Caco-2 (cell line): Measurements from ENCODE around the gene ZNF77. TPM values are rescaled to one million over a fixed set of nuclear protein-coding genes. Genes with fewer than 3 reads are reported as not detected.
"Not testable (repeated sequence)": the region's sequence is repeated elsewhere in the genome, so short reads cannot be mapped to it uniquely, and the experiment has no call there.

Experiments used
- BruUV-seq: library from RNA; stranded (reverse); fragments of 400-500 nt; replicated peaks from 2 replicates; lab custom pipeline; 2021; lab: Mats Ljungman, UMichigan
- CTCF ChIA-PET: fragments of 300-600 bp; sonication (Branson Sonifier 250); formaldehyde crosslinking; loops from one replicate; lab custom pipeline; 2022; ENCODE audit warnings: antibody characterized with exemption; lab: Charles Lee
- POLR2A ChIA-PET: fragments of 300-600 bp; sonication (Branson Sonifier 250); formaldehyde crosslinking; loops from one replicate; lab custom pipeline; 2022; ENCODE audit warnings: antibody characterized with exemption; lab: Charles Lee
- DNase-seq, 2 experiments: peaks; one replicate each; pipeline versions ENCODE4 v3.0.0 to v3.0.0-alpha.2; 2020 to 2022
- H3K27me3 ChIP-seq: replicated peaks from 2 replicates; pipeline ENCODE4 v1.6.0; 2011; ENCODE audit warnings: low read length; ENCODE audit not compliant: control insufficient read depth, insufficient read depth
- H3K36me3 ChIP-seq: 2 replicates; pipeline ENCODE4 v1.5.1; 2011; ENCODE audit warnings: low read length; ENCODE audit not compliant: control insufficient read depth, insufficient read depth
- H3K4me1 ChIP-seq: fragments of 250-450 bp; sonication (Bioruptor Pico); 2 replicates; pipeline ENCODE4 v1.5.1; 2020; ENCODE audit warnings: mild to moderate bottlenecking
- H3K4me3 ChIP-seq: 2 replicates; pipeline ENCODE4 v1.5.1; 2011; ENCODE audit warnings: low read depth, mild to moderate bottlenecking, control low read depth, low read length
- H3K9me3 ChIP-seq: fragments of 250-450 bp; sonication (Bioruptor Pico); 2 replicates; pipeline ENCODE4 v1.5.1; 2020; ENCODE audit warnings: mild to moderate bottlenecking, moderate library complexity
- H3K27ac Mint-ChIP-seq: one replicate; pipeline ENCODE4 v1.8.0; 2022; ENCODE audit warnings: mixed read lengths; ENCODE audit not compliant: unreplicated experiment
- H3K27me3 Mint-ChIP-seq: one replicate; pipeline ENCODE4 v1.8.0; 2022; ENCODE audit warnings: mixed read lengths; ENCODE audit not compliant: insufficient read depth, unreplicated experiment
- H3K36me3 Mint-ChIP-seq: one replicate; pipeline ENCODE4 v1.8.0; 2022; ENCODE audit warnings: mild to moderate bottlenecking, mixed read lengths; ENCODE audit not compliant: insufficient read depth, unreplicated experiment
- H3K4me1 Mint-ChIP-seq: one replicate; pipeline ENCODE4 v1.8.0; 2022; ENCODE audit warnings: low read depth, mixed read lengths; ENCODE audit not compliant: unreplicated experiment
- H3K4me3 Mint-ChIP-seq: one replicate; pipeline ENCODE4 v1.8.0; 2022; ENCODE audit warnings: mild to moderate bottlenecking, moderate library complexity, mixed read lengths; ENCODE audit not compliant: unreplicated experiment
- H3K9me3 Mint-ChIP-seq: one replicate; pipeline ENCODE4 v1.8.0; 2022; ENCODE audit warnings: mixed read lengths; ENCODE audit not compliant: unreplicated experiment
- intact Hi-C: fragments of 100-400 bp; cut with micrococcal nuclease; formaldehyde crosslinking; loops from one replicate; pipeline ENCODE4 v1.10.0; 2022; ENCODE audit not compliant: unreplicated experiment
- total RNA-seq: library from RNA; stranded (reverse); gene quantifications from 2 replicates; pipeline ENCODE4 v1.2.3, GENCODE V29; 2022
- TF ChIP-seq, protein P1 (sequence below), 2 experiments: fragments of 200-600 bp in 1 of 2; IDR thresholded peaks; 1 replicate in 1 of 2; 2 replicates in 1 of 2; pipeline versions ENCODE4 v1.5.1 to v1.8.0; 2011 to 2022; ENCODE audit warnings: antibody characterized with exemption in 1 of 2, control low read depth in 1 of 2, inconsistent platforms in 1 of 2, low read depth in 1 of 2, low read length in 1 of 2, mild to moderate bottlenecking in 1 of 2, moderate library complexity in 1 of 2; ENCODE audit not compliant: insufficient read depth in 1 of 2, severe bottlenecking in 1 of 2, unreplicated experiment in 1 of 2

The ZNF77 gene
- total RNA-seq, 1 experiment from 2014 or later = 6.3 TPM

- Histone ChIP-seq H3K36me3 (no peaks in the 10 kb centered on the region), H3K4me3 (no peak overlapping the region), H3K4me1 (no peaks in the 10 kb centered on the region), H3K9me3 (no peaks in the 10 kb centered on the region), H3K27me3 (no peaks in the 10 kb centered on the region)
- no TSS peak for BruUV-seq
- ChIA-PET POLR2A (no interaction called here), CTCF (interaction anchor here (1.3 kb wide), 1 partner anchor 67 kb away, joined by 4 read pairs; no protein-coding TSS in a partner anchor)
- H3K27me3 Mint-ChIP-seq = no peaks in the 10 kb centered on the region
- H3K27ac Mint-ChIP-seq = no peak overlapping the region
- intact Hi-C loops = no loop called here
- no peaks in the 10 kb centered on the region for H3K36me3 Mint-ChIP-seq
- TF ChIP-seq, protein P1, sequence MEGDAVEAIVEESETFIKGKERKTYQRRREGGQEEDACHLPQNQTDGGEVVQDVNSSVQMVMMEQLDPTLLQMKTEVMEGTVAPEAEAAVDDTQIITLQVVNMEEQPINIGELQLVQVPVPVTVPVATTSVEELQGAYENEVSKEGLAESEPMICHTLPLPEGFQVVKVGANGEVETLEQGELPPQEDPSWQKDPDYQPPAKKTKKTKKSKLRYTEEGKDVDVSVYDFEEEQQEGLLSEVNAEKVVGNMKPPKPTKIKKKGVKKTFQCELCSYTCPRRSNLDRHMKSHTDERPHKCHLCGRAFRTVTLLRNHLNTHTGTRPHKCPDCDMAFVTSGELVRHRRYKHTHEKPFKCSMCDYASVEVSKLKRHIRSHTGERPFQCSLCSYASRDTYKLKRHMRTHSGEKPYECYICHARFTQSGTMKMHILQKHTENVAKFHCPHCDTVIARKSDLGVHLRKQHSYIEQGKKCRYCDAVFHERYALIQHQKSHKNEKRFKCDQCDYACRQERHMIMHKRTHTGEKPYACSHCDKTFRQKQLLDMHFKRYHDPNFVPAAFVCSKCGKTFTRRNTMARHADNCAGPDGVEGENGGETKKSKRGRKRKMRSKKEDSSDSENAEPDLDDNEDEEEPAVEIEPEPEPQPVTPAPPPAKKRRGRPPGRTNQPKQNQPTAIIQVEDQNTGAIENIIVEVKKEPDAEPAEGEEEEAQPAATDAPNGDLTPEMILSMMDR (IDR thresholded peaks at IDR 0.05; ENCODE audit: insufficient read depth in 1 of 2, low read depth in 1 of 2, low read length in 1 of 2, severe bottlenecking in 1 of 2, unreplicated experiment in 1 of 2) = no peak
- no peak overlapping the region for H3K4me3 Mint-ChIP-seq
- no peaks in the 10 kb centered on the region for H3K9me3 Mint-ChIP-seq
- DNase-seq = no peak
- no peaks in the 10 kb centered on the region for H3K4me1 Mint-ChIP-seq
Observed at GRCh38 chr19:2967972-2968371, 23.2 kb upstream of the ZNF77 start.

DNA sequence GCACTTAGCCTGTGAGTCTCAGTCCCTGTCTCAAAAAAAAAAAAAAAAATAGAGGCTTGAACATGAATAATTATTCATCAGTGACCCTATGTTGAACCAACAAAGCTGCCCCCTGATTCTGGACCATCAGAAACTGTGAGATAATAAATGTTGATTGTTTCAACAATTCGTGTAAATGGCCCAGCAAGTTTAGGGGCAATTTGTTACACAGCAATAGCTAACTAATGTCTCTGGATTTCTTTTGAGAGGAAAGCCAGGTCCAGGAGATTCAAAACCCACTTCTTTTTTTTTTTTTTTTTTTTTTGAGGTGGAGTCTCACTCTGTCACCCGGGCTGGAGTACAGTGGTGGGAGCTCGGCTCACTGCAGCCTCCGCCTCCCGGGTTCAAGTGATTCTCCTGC lies 20.1 kb upstream of the ZNF77 start:
- peaks cover 6% of the 10 kb centered on the region for H3K36me3 Mint-ChIP-seq
- no peak overlapping the region for H3K4me3 ChIP-seq
- ChIA-PET CTCF (interaction anchor here (0.6 kb wide), 1 partner anchor 425 kb away, joined by 9 read pairs; no protein-coding TSS in a partner anchor), POLR2A (interaction anchor here (0.5 kb wide), 1 partner anchor 463 kb away, joined by 3 read pairs; no protein-coding TSS in a partner anchor)
- no peak for DNase-seq
- H3K9me3 ChIP-seq = no peaks in the 10 kb centered on the region
- no peaks in the 10 kb centered on the region for H3K27me3 ChIP-seq
- no peaks in the 10 kb centered on the region for H3K4me1 Mint-ChIP-seq
- TF ChIP-seq, protein P1 (IDR thresholded peaks at IDR 0.05; ENCODE audit: insufficient read depth in 1 of 2, low read depth in 1 of 2, low read length in 1 of 2, severe bottlenecking in 1 of 2, unreplicated experiment in 1 of 2) = no peak
- BruUV-seq = no TSS peak
- H3K4me3 Mint-ChIP-seq = no peak overlapping the region
- H3K27ac Mint-ChIP-seq = no peak overlapping the region
- intact Hi-C loops = loop anchor here (5.0 kb wide), 2 partner anchors 142 to 162 kb away; no protein-coding TSS in a partner anchor
- no peaks in the 10 kb centered on the region for H3K27me3 Mint-ChIP-seq
- H3K9me3 Mint-ChIP-seq = no peaks in the 10 kb centered on the region
- H3K4me1 ChIP-seq = no peaks in the 10 kb centered on the region
- no peaks in the 10 kb centered on the region for H3K36me3 ChIP-seq

DNA sequence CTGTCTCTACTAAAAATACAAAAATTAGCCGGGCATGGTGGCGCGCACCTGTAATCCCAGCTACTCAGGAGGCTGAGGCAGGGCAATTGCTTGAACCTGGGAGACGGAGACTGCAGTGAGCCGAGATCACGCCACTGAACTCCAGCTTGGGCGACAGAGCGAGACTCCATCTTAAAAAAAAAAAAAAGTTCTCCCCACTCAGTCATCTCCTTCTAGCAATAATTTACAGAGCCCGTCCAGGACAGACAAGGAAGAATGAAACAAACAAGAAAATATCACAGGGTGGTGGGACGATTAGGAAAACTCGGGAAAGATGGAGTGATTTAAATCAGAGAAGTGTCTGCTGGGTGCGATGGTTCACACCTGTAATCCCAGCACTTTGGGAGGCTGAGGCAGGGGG lies 18.9 kb upstream of the ZNF77 start:
- not testable (repeated sequence) for H3K9me3 Mint-ChIP-seq, H3K9me3 ChIP-seq, DNase-seq, H3K27me3 ChIP-seq, H3K4me1 Mint-ChIP-seq, H3K4me3 Mint-ChIP-seq, H3K36me3 ChIP-seq, H3K4me1 ChIP-seq, H3K4me3 ChIP-seq, H3K27me3 Mint-ChIP-seq, BruUV-seq, H3K27ac Mint-ChIP-seq, H3K36me3 Mint-ChIP-seq
- ChIA-PET POLR2A (interaction anchor here (0.6 kb wide), 2 partner anchors 79 to 124 kb away, joined by 4 to 6 read pairs; no protein-coding TSS in a partner anchor), CTCF (interaction anchor here (1.0 to 1.1 kb wide), 2 partner anchors 13 to 165 kb away, joined by 3 to 4 read pairs; partner anchors contain the start of gene TLE6)
- intact Hi-C loops = loop anchor here (2.0 to 5.0 kb wide), 3 partner anchors 65 to 164 kb away; partner anchors contain the start of gene TLE2
